Left ventricle myocardium inferior (tissue), 1 donor: ENCODE results near the gene MAPT. TPM values are rescaled to one million over a fixed set of nuclear protein-coding genes. Genes with fewer than 3 reads are reported as not detected.
A peak's percentile ranks its signal among the peaks of the same experiment; 100 is the strongest.
"Not testable (repeated sequence)": the region's sequence is repeated elsewhere in the genome, so short reads cannot be mapped to it uniquely, and the experiment has no call there.

Source experiments
- DNase-seq: peaks from one replicate; pipeline ENCODE4 v3.0.0-alpha.2; 2020
- H3K27ac ChIP-seq: fragments of 200-600 bp; replicated peaks from 2 replicates; pipeline ENCODE4 v1.8.0; 2021
- H3K27me3 ChIP-seq: fragments of 200-600 bp; 2 replicates; pipeline ENCODE4 v1.8.0; 2021; ENCODE audit warnings: low read depth
- H3K36me3 ChIP-seq: fragments of 200-600 bp; 2 replicates; pipeline ENCODE4 v1.8.0; 2021
- H3K4me1 ChIP-seq: fragments of 200-600 bp; 2 replicates; pipeline ENCODE4 v1.8.0; 2021
- H3K4me3 ChIP-seq: fragments of 200-600 bp; 2 replicates; pipeline ENCODE4 v1.8.0; 2021; ENCODE audit warnings: mild to moderate bottlenecking, moderate library complexity
- H3K9me3 ChIP-seq: fragments of 200-600 bp; replicated peaks from 2 replicates; pipeline ENCODE4 v1.8.0; 2021
- CTCF ChIP-seq: fragments of 200-600 bp; IDR thresholded peaks from 2 replicates; pipeline ENCODE4 v1.8.0; 2021; ENCODE audit warnings: antibody characterized with exemption, mild to moderate bottlenecking, borderline replicate concordance
- intact Hi-C: fragments of 100-400 bp; cut with micrococcal nuclease; formaldehyde crosslinking; loops from one replicate; pipeline ENCODE4 v1.11.0; 2022
- total RNA-seq: library from RNA; stranded (reverse); fragmentation: NEBNext Ultra II Directional; extraction: Animal tissue kit (Norgen Biotek cat#: 25700); gene quantifications from one replicate; pipeline ENCODE4 v1.2.1, GENCODE V29; 2021
- donor health status: DM: no; HTN: yes; CAD: no; lungs with severe emphysema.

MAPT gene
- total RNA-seq, 1 donor from 2014 or later: 28.6 TPM

- Histone ChIP-seq H3K9me3 (no peaks in the 10 kb centered on the region), H3K27me3 (peaks cover 60% of the 10 kb centered on the region), H3K4me3 (no peak overlapping the region), H3K27ac (no peak overlapping the region), H3K4me1 (peaks cover 5% of the 10 kb centered on the region), H3K36me3 (no peaks in the 10 kb centered on the region)
- intact Hi-C loops: no loop called here
- peak; percentile 89 for TF ChIP-seq CTCF
- no peak for DNase-seq
These were observed 41.6 kb upstream of the MAPT start for GRCh38 chr17:45852535-45853297.

- no peaks in the 10 kb centered on the region for H3K9me3 ChIP-seq
- no peak for DNase-seq
- H3K27me3 ChIP-seq: peaks cover 64% of the 10 kb centered on the region
- no peaks in the 10 kb centered on the region for H3K4me1 ChIP-seq
- H3K27ac ChIP-seq: no peak overlapping the region
- H3K36me3 ChIP-seq: no peaks in the 10 kb centered on the region
- no peak for TF ChIP-seq CTCF
- intact Hi-C loops: no loop called here
- H3K4me3 ChIP-seq: no peak overlapping the region
These were observed 40.1 kb upstream of the MAPT start for GRCh38 chr17:45854209-45854608.

- Histone ChIP-seq H3K4me1 (no peaks in the 10 kb centered on the region), H3K4me3 (no peak overlapping the region), H3K36me3 (no peaks in the 10 kb centered on the region), H3K9me3 (no peaks in the 10 kb centered on the region), H3K27me3 (peaks cover 80% of the 10 kb centered on the region), H3K27ac (no peak overlapping the region)
- DNase-seq: no peak
- intact Hi-C loops: no loop called here
- TF ChIP-seq CTCF: no peak
These were observed 38.5 kb upstream of the MAPT start for GRCh38 chr17:45855691-45856336.

- no peak for TF ChIP-seq CTCF
- DNase-seq: no peak
- Histone ChIP-seq H3K27ac (no peak overlapping the region), H3K36me3 (no peaks in the 10 kb centered on the region), H3K9me3 (no peaks in the 10 kb centered on the region), H3K27me3 (peaks cover 74% of the 10 kb centered on the region), H3K4me1 (no peaks in the 10 kb centered on the region), H3K4me3 (no peak overlapping the region)
- intact Hi-C loops: no loop called here
These were observed 36.2 kb upstream of the MAPT start for GRCh38 chr17:45857977-45858708.

- H3K9me3 ChIP-seq: no peaks in the 10 kb centered on the region
- no peak overlapping the region for H3K27ac ChIP-seq
- no peak overlapping the region for H3K4me3 ChIP-seq
- no peaks in the 10 kb centered on the region for H3K4me1 ChIP-seq
- peaks cover 76% of the 10 kb centered on the region for H3K27me3 ChIP-seq
- no peaks in the 10 kb centered on the region for H3K36me3 ChIP-seq
- intact Hi-C loops: no loop called here
- TF ChIP-seq CTCF: no peak
- DNase-seq: no peak
These were observed 33.2 kb upstream of the MAPT start for GRCh38 chr17:45861165-45861564.

- H3K9me3 ChIP-seq, H3K27ac ChIP-seq, H3K4me3 ChIP-seq, H3K36me3 ChIP-seq, H3K4me1 ChIP-seq, DNase-seq, intact Hi-C loops: not testable (repeated sequence)
- H3K27me3 ChIP-seq: peaks cover 75% of the 10 kb centered on the region
These were observed 32.2 kb upstream of the MAPT start for GRCh38 chr17:45862127-45862526.
